ENCODE data around the gene CLSTN1.

CLSTN1 gene

GRCh38 chr1:9823943-9824701 is at the start of gene CLSTN1:
Gene CLSTN1, minus strand, starts transcription at chr1:9823965. Its CDS starts 232 bp downstream, at chr1:9823733.
- DNase-seq (ENCODE audit: low read depth in 2 of 3, low spot score in 2 of 3), result peak; percentile 71 to 89 (median 80)

- DNase-seq (ENCODE audit: low read depth in 2 of 3, low spot score in 2 of 3), result no peak
Observed at GRCh38 chr1:9873385-9873784, 49.6 kb upstream of the CLSTN1 start.

- no peak for DNase-seq (ENCODE audit: low read depth in 2 of 3, low spot score in 2 of 3)
Observed at GRCh38 chr1:9872430-9873165, 48.8 kb upstream of the CLSTN1 start.

DNA sequence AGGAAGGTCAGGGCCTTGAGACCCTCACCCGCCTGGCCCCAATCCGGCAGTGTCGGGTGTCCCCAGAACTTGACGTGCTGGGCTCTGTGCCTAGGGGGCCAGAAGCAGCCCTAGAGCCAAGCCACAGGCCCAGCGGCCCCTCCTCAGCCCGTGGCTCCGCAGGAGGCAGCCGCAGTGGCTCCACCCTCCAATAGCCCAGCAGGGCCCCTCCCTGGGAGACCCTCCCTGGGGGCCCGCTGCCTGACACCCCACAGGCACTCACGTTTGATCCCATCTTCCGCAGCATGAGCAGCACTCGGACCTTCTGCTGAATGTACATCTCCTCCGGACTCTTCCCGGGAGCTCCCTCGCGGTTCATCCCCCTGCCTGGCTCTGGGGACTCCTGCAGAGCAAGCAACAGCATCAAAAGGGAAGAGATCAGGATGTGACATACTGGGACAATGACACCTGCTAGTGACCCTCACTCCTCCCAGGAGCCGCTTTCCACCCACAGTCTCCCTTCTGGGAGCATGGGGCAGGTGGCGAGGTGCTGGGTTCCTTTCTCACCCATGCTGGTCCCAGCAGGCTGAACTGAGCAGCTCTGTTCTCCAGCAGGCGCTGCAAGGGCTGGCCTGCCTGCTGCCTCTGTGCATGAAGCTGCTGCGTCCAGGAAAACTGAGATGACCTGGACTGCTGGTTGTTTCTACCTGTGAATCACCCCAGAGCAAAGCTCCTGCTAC is 48.1 kb upstream of the CLSTN1 start:
- DNase-seq (ENCODE audit: low read depth in 2 of 3, low spot score in 2 of 3), result no peak

DNA sequence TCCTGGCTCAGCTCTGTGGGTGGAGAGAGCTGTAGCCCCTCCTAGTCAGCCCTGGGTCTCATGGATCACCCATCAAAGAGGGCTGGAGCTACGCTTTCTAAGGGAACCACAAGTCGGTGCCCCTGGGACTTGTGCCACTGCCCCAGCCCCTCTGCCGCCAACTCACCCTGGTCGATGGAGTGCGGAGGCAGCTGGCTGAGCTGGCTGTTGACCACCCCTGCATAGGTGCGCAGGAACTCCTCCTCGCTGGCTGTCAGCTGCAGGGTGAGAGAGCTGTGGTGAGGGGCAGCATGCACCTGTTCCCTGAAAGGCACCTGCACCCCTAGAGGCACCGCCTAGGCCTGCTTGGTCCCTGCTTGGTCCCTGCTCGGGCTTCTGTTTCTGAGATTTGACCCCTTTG is 47.3 kb upstream of the CLSTN1 start:
- no peak for DNase-seq (ENCODE audit: low read depth in 2 of 3, low spot score in 2 of 3)

DNA sequence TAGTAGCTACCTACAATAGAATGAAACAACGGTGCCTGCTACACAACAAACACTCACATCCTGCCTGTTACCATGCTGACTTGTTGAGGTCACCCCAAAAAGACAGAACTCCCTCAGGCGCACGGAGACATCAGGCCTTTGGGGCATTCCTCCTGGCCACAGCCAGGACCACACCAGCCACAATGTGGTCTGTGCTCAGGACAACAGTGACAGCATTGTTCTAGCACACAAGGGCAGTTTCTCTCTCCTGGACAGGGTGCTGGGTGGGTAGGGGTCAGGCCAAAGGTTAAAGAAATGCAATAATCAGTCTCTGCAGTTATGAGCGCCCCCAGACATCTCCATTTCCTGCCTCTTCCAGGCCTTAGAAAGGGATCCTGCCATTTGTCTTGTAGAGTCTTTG is 46.8 kb upstream of the CLSTN1 start:
- DNase-seq (ENCODE audit: low read depth in 2 of 3, low spot score in 2 of 3), result no peak

DNA sequence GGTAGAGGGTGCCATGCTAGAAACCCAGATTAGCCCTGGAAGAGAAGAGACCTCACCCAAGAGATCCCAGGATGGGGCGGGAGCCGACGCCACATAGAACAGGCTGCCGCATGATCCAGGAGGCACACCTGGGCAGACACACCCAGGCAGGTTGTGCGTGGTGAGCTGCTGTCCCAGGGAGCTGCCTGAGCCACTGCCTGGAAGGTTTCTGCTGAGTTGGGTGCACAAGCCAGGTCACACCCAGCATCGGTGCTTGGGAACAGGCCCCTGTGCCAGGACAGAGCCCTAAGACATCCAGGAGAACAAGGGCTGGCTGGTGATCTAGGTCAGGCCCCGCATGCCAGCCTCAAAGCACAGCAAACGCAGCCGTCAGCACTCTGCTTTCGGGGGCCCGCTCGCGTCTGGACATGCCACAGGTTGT is 46.1 kb upstream of the CLSTN1 start:
- no peak for DNase-seq (ENCODE audit: low read depth in 2 of 3, low spot score in 2 of 3)

GRCh38 chr1:9868244-9868590 is 44.5 kb upstream of the CLSTN1 start:
- no peak for DNase-seq (ENCODE audit: low read depth in 2 of 3, low spot score in 2 of 3)

- peak; percentile 65 to 90 (median 88) for DNase-seq (ENCODE audit: low read depth in 2 of 3, low spot score in 2 of 3)
Observed at GRCh38 chr1:9867408-9868243, 43.9 kb upstream of the CLSTN1 start.

DNA sequence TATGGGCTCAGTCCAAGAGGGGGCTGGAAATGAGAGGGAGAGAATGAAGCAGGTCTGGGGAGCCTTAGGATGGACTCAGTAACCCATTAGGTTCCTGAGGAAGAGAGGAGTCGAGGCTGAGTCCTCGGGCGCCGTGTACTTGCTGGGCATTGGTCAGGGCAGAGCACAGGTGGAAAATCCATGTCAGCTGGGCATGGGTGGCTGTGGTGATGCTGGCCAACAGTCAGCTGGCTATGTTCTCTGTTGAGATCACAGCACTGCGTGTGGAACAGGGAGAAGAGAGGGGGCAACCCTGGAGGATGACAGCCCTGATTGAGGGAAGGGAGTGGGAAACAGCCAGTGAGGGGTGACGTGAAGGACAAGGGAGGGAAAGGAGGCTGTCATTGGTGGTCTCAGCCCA is 43.1 kb upstream of the CLSTN1 start:
- no peak for DNase-seq (ENCODE audit: low read depth in 2 of 3, low spot score in 2 of 3)

DNA sequence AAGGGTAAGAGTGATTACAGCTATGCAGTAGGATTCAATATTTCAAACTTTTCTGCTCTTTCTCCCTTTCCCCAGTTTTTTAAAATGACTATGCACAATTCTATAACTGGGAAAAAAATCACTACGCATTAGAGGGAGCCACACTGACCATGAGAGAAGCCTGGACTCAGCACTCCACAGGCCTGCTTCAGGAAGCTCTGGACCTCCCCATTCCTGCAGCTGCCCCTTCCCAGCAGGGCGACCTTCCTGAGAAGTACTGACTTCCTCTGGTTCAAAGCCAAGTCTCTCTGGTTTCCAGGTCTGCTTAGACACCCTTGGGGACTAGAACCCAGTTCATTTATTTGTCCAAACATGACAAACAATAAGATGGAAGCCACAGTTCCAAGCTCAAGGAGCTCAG is 42.0 kb upstream of the CLSTN1 start:
- DNase-seq (ENCODE audit: low read depth in 2 of 3, low spot score in 2 of 3), result no peak

GRCh38 chr1:9863371-9863770 is 39.6 kb upstream of the CLSTN1 start:
- DNase-seq (ENCODE audit: low read depth in 2 of 3, low spot score in 2 of 3), result no peak

- no peak for DNase-seq (ENCODE audit: low read depth in 2 of 3, low spot score in 2 of 3)
Observed at GRCh38 chr1:9861360-9861759, 37.6 kb upstream of the CLSTN1 start.

DNA sequence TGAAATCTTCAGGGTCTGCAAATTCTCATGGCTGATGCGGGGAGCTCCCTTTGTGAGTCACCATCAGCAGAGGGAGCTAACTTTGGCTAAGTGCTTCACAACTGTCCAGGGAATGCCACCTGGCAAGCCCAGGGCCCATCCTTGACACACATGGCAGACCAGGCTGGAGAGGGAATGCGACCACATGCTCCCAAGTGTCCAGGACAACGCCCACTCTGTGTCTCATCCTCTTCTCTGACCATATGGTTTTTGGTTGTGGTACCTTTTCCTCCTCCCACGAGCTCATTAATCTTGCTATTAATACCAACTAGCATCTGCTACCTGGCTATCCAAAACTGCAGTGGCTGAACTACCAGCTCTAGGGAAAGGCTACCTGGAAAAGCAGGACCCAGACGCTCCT is 37.1 kb upstream of the CLSTN1 start:
- no peak for DNase-seq (ENCODE audit: low read depth in 2 of 3, low spot score in 2 of 3)

DNA sequence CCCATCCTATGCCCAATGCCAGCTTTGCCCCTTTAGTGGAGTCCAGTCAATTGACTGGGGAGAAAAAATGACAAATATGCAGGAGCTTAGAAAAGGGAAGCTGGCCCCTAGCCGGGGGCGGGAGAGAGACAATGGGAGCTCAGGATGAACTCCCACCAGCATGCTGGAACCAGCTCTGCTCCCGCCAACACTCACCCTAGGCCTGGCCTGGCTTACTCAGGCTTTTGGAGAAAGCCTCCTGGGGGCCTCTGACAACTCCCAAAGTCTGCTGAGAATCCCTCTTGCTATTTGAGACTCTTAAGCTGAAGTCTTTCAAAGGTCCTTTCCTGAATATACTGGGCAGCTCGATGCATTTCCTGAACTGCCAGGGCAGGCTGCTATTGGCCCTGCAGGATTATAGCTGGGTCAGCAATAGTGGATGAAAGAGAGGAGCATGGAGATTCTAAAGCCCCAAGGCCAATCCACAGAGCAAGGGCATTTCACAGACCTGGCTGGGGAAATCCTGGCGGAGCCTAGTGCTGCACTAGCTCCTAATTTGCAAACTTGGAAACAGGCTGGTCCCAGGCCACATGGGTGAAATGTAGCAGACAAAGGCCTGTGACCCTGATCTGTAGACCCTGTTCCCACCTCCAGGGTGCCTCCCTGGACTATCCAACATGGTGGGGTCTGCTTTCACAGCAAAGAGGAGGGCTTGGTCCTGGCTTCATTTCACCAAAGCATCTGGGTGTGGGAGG is 35.7 kb upstream of the CLSTN1 start:
- no peak for DNase-seq (ENCODE audit: low read depth in 2 of 3, low spot score in 2 of 3)

- no peak for DNase-seq (ENCODE audit: low read depth in 2 of 3, low spot score in 2 of 3)
Observed at GRCh38 chr1:9858293-9859035, 34.7 kb upstream of the CLSTN1 start.

DNA sequence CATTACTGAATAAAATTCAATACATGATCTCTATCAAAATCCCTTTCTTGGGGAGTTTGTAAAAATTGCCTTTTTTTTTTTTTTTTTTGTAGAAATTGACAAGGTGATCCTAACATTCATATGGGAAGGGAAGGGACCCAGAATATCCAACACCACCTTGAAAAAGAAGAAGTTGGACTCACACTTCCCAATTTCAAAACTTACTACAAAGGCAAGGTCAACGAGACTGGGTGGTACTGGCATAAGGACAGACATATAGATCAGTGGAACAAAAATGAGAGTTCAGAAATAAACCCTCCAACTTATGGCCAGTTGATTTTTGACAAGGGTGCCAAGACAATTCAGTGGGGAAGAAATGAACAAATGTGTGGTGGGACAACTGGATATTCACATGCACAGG is 31.4 kb upstream of the CLSTN1 start:
- DNase-seq (ENCODE audit: low read depth in 2 of 3, low spot score in 2 of 3), result no peak

GRCh38 chr1:9853249-9853595 is 29.5 kb upstream of the CLSTN1 start:
- no peak for DNase-seq (ENCODE audit: low read depth in 2 of 3, low spot score in 2 of 3)

DNA sequence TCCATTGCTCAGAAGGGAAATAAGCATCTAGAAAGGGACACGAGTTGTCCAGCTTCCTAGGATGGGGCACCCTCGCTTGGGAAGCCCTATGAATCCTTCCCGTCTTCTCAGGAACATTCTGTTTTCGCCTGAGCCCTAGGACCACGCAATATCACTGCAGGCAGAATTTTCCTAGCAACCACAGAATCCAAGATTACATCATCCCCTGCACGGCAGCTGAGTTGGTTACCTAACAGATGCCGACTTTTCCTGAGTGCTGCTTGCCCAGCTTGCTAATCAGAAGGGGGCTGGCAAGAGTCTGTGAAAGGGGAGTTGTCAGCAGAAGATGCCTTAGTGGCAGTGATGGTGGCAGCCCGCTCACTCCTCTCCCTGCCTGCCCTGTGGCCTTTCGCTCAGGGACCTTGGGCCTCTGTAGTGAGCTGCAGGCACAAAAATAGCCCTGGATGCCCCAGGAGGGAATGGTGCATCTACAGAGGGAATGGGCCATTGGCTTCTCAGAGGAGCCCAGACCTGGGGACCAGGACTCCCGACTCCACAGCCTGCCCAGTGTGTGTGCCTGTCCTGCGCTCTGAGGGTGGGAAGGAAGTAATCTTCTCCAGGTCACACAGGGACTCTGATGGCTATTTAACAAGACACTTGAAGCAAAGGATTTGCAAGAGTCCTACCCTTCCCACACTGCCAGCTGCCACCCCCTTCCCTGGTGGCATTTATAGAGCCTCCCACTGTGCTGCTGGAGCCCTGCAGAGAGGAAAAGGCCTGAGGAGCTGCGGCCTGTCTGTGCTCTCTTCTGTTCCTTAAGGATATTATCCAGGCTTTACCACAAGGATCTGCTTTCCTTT is 28.9 kb upstream of the CLSTN1 start:
- DNase-seq (ENCODE audit: low read depth in 2 of 3, low spot score in 2 of 3), result no peak
